ENCODE data around the gene MYO19. TPM values are rescaled to one million over a fixed set of nuclear protein-coding genes. Genes with fewer than 3 reads are reported as not detected.

MYO19 gene
- total and polyA plus RNA-seq, 2 of the 4 experiments (the other 2 are of a cell fraction), result 35.8 to 55.6 TPM

DNA sequence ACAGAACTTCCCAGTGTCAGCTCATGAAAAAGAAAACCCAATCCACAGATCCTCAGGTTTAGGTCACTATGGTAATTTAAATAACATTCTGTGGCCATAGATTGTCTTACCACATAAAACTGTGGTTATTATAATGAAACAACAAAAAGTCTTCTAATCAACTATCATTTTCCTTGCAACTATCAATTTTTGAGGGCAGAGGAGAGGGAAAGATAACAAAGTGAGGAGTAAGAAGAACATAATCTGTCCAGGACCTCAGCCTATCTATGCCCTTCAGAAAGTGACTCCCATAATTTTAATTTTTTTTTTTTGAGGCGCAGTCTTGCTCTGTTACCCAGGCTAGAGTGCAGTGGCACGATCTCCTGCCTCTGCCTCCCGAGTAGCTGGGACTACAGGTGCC is 6.0 kb upstream of the MYO19 start:
- Histone ChIP-seq H2BK120ac (ENCODE audit: low read depth, low read length) (no peak overlapping the region), H2BK5ac (ENCODE audit: low read depth, low read length, poor library complexity, severe bottlenecking) (no peak overlapping the region), H3K4me3 (ENCODE audit: insufficient read depth, low read depth, low read length) (no peak overlapping the region), H3K56ac (ENCODE audit: extremely low read depth, insufficient read depth, low read length) (no peak overlapping the region), H3K9me1 (ENCODE audit: insufficient read depth, low read length) (no peaks in the 10 kb centered on the region), H3K9ac (ENCODE audit: low read depth, low read length) (no peak overlapping the region), H3K4me2 (ENCODE audit: low read depth, low read length) (no peak overlapping the region), H2AK9ac (replicated peaks; ENCODE audit: low read depth, low read length, poor library complexity) (no peak overlapping the region), H3K4ac (ENCODE audit: low read depth, low read length) (no peak overlapping the region), H2BK15ac (ENCODE audit: low read depth, low read length) (no peak overlapping the region), H3K14ac (replicated peaks; ENCODE audit: low read depth, low read length) (no peak overlapping the region), H2AFZ (replicated peaks; ENCODE audit: low read length, poor library complexity) (no peak overlapping the region), H3K23ac (ENCODE audit: low read depth, low read length) (no peak overlapping the region), H3K4me1 (ENCODE audit: control insufficient read depth, insufficient read depth, low read length) (no peaks in the 10 kb centered on the region), H3K27ac (ENCODE audit: insufficient read depth, low read length) (no peak overlapping the region), H2AK5ac (ENCODE audit: low read depth, low read length) (no peak overlapping the region), H4K5ac (ENCODE audit: low read depth, low read length) (no peak overlapping the region), H4K91ac (ENCODE audit: insufficient read depth, low read depth, low read length) (no peak overlapping the region), H3K9me3 (ENCODE audit: control insufficient read depth, insufficient read depth, low read length) (no peaks in the 10 kb centered on the region), H3K36me3 (ENCODE audit: control insufficient read depth, insufficient read depth, low read length) (no peaks in the 10 kb centered on the region), H3K79me1 (ENCODE audit: low read depth in 1 of 2, low read length in 2 of 2) (peaks cover 24 to 45% of the 10 kb centered on the region in 2 experiments), H3K27me3 (ENCODE audit: control insufficient read depth, insufficient read depth, low read length) (no peaks in the 10 kb centered on the region), H4K20me1 (ENCODE audit: insufficient read depth, low read length) (peaks cover 3% of the 10 kb centered on the region), H2BK20ac (ENCODE audit: low read depth, low read length) (no peak overlapping the region), H3K18ac (ENCODE audit: low read depth, low read length) (no peak overlapping the region), H4K8ac (ENCODE audit: low read depth in 2 of 2, low read length in 2 of 2) (no peak overlapping the region)
- 100% methylated on average over 1 of the region's 3 CpGs; no CpG with 5 or more reads in 1 of the 2 experiments for WGBS, 2 experiments (ENCODE audit: extremely low coverage in 2 of 2, insufficient read length in 1 of 2)
- no TSS peak for BruUV-seq (replicated peaks)
- TF ChIP-seq MAFK (IDR thresholded peaks at IDR 0.05; ENCODE audit: low read depth, low read length) (no peak), NFE2L2 (IDR thresholded peaks at IDR 0.05; ENCODE audit: low read depth, low read length) (no peak), CHD1 (IDR thresholded peaks at IDR 0.05; ENCODE audit: low read depth, low read length) (no peak), RFX5 (IDR thresholded peaks at IDR 0.05; ENCODE audit: low read depth, low read length) (no peak), POLR2A (IDR thresholded peaks at IDR 0.05; ENCODE audit: low read depth, low read length) (no peak), MAZ (IDR thresholded peaks at IDR 0.05; ENCODE audit: borderline replicate concordance, low read depth, low read length) (no peak), MXI1 (IDR thresholded peaks at IDR 0.05; ENCODE audit: borderline replicate concordance, low read depth, low read length) (no peak), CEBPB (IDR thresholded peaks at IDR 0.05; ENCODE audit: low read depth, low read length) (no peak), RCOR1 (IDR thresholded peaks at IDR 0.05; ENCODE audit: insufficient replicate concordance, low read length) (no peak), SMC3 (IDR thresholded peaks at IDR 0.05; ENCODE audit: low read depth, low read length) (no peak), RAD21 (IDR thresholded peaks at IDR 0.05; ENCODE audit: low read length) (no peak), FOS (IDR thresholded peaks at IDR 0.05; ENCODE audit: low read depth, low read length) (no peak), BHLHE40 (IDR thresholded peaks at IDR 0.05; ENCODE audit: low read depth, low read length) (no peak)
- TF ChIP-seq, protein P1, sequence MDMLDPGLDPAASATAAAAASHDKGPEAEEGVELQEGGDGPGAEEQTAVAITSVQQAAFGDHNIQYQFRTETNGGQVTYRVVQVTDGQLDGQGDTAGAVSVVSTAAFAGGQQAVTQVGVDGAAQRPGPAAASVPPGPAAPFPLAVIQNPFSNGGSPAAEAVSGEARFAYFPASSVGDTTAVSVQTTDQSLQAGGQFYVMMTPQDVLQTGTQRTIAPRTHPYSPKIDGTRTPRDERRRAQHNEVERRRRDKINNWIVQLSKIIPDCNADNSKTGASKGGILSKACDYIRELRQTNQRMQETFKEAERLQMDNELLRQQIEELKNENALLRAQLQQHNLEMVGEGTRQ (IDR thresholded peaks at IDR 0.05; ENCODE audit: low read depth, low read length), result no peak
- TF ChIP-seq, protein P2, sequence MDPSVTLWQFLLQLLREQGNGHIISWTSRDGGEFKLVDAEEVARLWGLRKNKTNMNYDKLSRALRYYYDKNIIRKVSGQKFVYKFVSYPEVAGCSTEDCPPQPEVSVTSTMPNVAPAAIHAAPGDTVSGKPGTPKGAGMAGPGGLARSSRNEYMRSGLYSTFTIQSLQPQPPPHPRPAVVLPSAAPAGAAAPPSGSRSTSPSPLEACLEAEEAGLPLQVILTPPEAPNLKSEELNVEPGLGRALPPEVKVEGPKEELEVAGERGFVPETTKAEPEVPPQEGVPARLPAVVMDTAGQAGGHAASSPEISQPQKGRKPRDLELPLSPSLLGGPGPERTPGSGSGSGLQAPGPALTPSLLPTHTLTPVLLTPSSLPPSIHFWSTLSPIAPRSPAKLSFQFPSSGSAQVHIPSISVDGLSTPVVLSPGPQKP (IDR thresholded peaks at IDR 0.05; ENCODE audit: borderline replicate concordance, low read depth, low read length), result no peak
- TF ChIP-seq, protein P3, sequence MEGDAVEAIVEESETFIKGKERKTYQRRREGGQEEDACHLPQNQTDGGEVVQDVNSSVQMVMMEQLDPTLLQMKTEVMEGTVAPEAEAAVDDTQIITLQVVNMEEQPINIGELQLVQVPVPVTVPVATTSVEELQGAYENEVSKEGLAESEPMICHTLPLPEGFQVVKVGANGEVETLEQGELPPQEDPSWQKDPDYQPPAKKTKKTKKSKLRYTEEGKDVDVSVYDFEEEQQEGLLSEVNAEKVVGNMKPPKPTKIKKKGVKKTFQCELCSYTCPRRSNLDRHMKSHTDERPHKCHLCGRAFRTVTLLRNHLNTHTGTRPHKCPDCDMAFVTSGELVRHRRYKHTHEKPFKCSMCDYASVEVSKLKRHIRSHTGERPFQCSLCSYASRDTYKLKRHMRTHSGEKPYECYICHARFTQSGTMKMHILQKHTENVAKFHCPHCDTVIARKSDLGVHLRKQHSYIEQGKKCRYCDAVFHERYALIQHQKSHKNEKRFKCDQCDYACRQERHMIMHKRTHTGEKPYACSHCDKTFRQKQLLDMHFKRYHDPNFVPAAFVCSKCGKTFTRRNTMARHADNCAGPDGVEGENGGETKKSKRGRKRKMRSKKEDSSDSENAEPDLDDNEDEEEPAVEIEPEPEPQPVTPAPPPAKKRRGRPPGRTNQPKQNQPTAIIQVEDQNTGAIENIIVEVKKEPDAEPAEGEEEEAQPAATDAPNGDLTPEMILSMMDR (conservative IDR thresholded peaks at IDR 0.05; ENCODE audit: low read depth, low read length), result no peak
- in situ Hi-C loops (cut with MboI; ENCODE audit: low sequenced_read_pairs) (no loop called here), dilution Hi-C loops (cut with HindIII; ENCODE audit: low sequenced_read_pairs, unreplicated experiment) (no loop called here), intact Hi-C loops (cut with micrococcal nuclease) (no loop called here)
- CTCF ChIA-PET, result no interaction called here
- ATAC-seq (ENCODE audit: low read depth) (no peak), DNase-seq (no peak)
- POLR2A ChIA-PET (ENCODE audit: unreplicated experiment), result no interaction called here

All from IMR-90 (cell line).